HG02870 (cell line): ENCODE results near the gene SSBP3.
A peak's percentile ranks its signal among the peaks of the same experiment; 100 is the strongest.

Experiments
- ATAC-seq: cut with Tn5 transposase; IDR thresholded peaks from one replicate; pipeline ENCODE4 v1.9.1; 2021; ENCODE audit warnings: mild to moderate bottlenecking, moderate library complexity; ENCODE audit not compliant: unreplicated experiment

The SSBP3 gene

GRCh38 chr1:54410359-54410758, 4.2 kb upstream of the SSBP3 start:
- no peak for ATAC-seq

GRCh38 chr1:54409156-54410142, 3.3 kb upstream of the SSBP3 start:
- peak; percentile 29 for ATAC-seq

- no peak for ATAC-seq
These were observed 2.2 kb upstream of the SSBP3 start for GRCh38 chr1:54408147-54409066.

- ATAC-seq, result peak; percentile 36
These were observed 1.4 kb upstream of the SSBP3 start for GRCh38 chr1:54407404-54408146.

GRCh38 chr1:54407154-54407403, 885 bp upstream of the SSBP3 start:
- ATAC-seq, result no peak

GRCh38 chr1:54405898-54406293, 298 bp downstream of the SSBP3 start:
- no peak for ATAC-seq

- ATAC-seq, result no peak
These were observed 976 bp downstream of the SSBP3 start for GRCh38 chr1:54404939-54405897.

GRCh38 chr1:54404263-54404662, 1.9 kb downstream of the SSBP3 start:
- no peak for ATAC-seq

GRCh38 chr1:54403808-54404261, 2.4 kb downstream of the SSBP3 start:
- ATAC-seq, result no peak

GRCh38 chr1:54403405-54403804, 2.8 kb downstream of the SSBP3 start:
- no peak for ATAC-seq

- no peak for ATAC-seq
These were observed 3.3 kb downstream of the SSBP3 start for GRCh38 chr1:54402896-54403295.

GRCh38 chr1:54401799-54402198, 4.4 kb downstream of the SSBP3 start:
- ATAC-seq, result no peak

GRCh38 chr1:54400329-54400728, 5.9 kb downstream of the SSBP3 start:
- peak; percentile 55 for ATAC-seq

GRCh38 chr1:54399765-54400164, 6.4 kb downstream of the SSBP3 start:
- ATAC-seq, result no peak

- no peak for ATAC-seq
These were observed 7.1 kb downstream of the SSBP3 start for GRCh38 chr1:54398963-54399528.

GRCh38 chr1:54397980-54398379, 8.2 kb downstream of the SSBP3 start:
- ATAC-seq, result no peak

GRCh38 chr1:54397090-54397591, 9.1 kb downstream of the SSBP3 start:
- no peak for ATAC-seq

GRCh38 chr1:54396261-54396933, 9.8 kb downstream of the SSBP3 start:
- no peak for ATAC-seq
